GM18498 (cell line): Measurements from ENCODE around the gene DPYSL4.
"Not testable (repeated sequence)": the region's sequence is repeated elsewhere in the genome, so short reads cannot be mapped to it uniquely, and the experiment has no call there.

Experiments
- ATAC-seq: cut with Tn5 transposase; IDR thresholded peaks from one replicate; pipeline ENCODE4 v1.9.1; 2021; ENCODE audit warnings: mild to moderate bottlenecking, moderate library complexity; ENCODE audit not compliant: unreplicated experiment

DPYSL4 gene

DNA sequence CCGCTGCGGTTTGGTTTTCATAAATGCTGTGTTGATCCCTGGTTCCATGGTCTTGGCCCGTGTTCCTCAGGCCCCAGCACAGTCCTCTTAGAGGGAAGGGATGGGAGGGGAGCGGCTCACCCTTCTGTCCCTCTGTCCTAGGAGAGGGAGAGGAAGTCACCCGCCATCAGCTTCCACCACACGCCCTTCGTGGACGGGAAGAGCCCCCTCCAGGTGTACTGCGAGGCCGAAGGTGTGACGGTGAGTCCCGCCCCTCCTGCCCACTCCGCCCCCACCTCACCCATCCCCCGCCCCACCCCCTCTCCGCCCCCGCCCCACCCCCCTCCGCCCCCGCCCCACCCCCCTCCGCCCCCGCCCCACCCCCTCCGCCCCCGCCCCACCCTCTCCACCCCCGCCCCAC lies 37.5 kb upstream of the DPYSL4 start:
- no peak for ATAC-seq

DNA sequence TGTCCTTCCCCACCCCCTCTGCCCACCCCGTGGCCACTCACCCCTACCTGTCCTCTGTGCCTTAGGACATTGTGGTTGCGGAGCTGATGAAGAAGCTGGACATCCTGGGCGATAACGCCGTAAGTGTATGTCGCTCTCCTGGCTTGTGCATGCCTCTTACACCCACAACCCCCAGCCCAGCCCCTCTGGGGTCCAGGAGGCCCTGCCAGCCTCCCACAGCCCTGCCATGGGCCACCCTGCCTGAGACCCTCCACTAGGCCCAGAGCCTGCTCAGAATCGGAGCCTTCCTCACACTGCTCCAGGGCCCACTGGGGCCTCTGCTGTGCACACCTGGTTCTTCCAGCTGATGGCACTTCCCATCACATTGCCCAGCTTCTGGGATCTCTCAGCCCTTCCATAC lies 36.8 kb upstream of the DPYSL4 start:
- ATAC-seq, result no peak

DNA sequence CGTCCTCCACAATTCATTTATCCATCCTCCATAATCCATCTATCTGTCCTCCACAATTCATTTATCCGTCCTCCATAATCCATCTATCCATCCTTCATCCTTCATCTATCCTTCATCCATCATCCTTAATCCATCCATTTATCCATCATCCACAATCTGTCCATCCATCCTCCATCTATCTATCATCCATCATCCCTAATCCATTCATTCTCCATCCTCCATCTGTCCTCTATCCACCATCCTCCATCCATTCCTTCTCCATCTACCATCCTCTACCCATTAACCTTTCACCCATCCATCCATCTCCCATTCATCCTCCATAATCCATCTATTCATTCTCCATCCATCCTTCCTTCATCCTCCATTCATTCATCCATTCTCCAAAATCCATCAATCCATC lies 36.0 kb upstream of the DPYSL4 start:
- ATAC-seq, result no peak

DNA sequence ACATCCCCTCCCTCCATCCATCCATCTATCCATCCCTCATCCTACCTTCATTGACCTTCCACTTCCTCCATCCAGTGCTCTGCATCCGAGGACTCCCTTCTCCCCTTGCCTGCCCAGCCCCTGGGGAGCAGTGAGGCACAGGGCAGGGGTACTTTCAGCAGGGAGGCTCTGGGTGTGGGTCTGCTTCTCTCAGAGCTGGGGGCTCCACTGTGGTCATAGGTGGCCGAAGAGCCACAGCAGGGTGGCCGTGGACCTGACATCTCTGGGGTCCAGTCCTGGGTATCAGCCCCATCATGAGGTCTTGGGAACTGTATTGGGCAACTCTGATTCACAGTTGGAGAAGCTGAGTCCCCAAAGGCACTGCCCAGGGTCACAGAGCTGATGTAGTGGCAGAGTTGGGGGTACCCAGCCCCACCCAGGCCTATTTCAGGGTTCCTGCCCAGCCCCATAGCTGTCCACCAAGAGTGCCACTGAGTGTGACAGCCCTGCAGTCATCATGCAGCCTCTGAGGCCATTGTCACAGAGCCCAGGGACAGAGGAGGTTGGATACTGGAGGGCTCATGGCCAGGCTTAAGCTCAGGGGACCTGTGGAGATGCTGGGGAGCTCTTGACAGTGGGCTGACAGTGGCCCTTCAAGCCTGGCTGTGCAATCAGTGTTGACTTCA lies 35.3 kb upstream of the DPYSL4 start:
- no peak for ATAC-seq

DNA sequence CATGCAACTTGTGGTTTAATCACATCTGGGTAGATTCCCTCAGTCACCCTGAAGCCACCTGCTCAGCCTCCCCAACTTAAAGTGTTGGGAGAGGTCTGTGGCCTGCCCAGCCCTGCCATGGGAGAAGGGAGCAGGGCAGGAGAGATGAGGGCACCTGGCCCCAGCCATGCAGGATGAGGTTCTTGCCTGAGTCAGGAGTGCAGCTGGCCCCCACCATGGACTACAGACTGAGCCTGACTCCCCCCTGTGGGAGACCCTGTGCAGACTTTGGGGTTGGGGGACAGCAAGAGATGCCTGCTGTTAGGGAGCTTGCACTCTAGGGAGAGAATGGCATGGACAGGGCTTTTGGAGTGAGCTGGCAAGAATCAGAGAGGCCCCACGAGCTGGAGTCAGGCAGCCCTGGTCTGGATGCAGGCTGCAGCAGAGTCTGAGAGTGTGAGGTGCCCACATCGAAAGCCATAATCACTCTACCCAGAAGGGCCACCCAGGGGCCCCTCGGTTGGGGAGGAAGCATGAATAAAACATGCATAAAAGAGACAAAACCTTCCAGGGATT lies 34.7 kb upstream of the DPYSL4 start:
- no peak for ATAC-seq

DNA sequence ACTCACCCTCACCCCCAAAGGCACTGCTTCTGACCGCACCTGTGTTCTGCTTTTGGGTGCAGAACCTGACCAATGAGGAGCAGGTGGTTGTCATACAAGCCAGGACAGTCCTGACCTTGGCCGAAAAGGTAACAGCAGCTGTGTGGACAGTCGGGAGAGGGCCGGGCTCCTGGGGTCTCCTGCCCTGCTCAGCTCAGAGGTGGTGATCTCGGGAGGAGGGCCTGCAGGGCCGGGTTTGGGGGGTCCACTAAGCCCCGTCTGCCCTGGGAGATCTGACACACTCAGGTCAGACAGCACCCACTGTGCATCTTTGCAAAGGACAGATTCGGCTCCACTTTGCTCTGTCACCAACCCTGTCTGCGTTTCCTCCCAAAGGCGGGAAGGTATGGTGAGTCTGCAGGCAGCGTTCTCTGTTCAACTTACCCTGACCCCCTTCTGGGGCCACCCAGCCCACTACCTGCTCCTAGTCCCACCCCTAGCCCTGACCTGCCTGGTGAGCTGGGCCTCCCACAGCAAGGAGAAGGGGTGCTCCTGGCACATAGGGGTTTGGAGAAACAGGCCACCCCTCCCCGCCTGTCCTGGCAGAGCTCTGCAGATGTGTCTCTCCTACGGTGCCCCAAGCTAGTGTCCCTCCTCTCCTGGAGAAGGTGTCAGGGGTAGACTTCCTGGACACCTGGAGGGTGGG lies 33.7 kb upstream of the DPYSL4 start:
- ATAC-seq, result no peak

DNA sequence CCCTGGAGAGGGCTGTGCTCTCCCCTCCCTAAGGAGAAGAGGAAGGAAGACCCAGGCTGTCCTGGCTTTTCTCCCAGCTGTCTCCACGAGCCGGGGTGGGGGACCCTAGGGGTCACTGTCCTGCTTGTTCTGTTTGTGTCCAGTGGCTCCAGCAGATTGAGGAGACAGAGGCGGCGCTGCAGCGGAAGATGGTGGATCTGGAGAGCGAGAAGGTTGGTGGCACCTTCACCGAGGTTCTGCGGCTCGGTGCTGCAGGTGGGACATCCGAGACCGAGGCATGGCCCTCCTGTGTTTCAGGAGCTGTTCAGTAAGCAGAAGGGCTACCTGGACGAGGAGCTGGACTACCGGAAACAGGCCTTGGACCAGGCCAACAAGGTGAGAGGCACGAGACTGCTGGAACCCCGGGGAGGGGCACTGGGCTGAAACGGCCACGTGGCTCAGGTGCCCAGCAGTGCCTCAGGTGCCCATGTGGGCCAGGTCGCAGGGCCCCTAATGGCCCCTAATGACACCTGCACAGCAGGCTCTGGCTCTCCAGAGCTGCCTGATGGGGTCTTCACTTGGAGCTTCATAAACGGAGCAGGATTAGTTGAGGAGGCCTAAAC lies 33.0 kb upstream of the DPYSL4 start:
- ATAC-seq, result no peak

DNA sequence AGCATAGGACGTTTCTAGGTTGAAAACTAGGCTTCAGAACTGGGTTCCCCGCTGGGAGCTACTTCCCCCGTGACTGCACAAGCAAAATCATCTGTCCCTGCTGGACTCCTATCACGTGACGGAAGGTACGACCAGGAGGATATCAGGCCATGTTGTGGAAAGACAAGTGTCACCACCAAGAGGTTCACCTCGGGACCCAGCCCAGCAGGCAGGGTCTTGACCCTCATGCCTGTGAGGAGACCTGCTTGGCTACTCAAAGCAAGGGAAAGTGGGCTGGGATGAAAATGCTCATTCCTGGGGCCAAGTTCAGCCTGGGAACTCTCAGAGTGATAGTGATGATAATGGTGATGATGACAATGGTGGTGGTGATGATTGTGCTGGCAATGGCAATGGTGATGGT lies 32.3 kb upstream of the DPYSL4 start:
- no peak for ATAC-seq

DNA sequence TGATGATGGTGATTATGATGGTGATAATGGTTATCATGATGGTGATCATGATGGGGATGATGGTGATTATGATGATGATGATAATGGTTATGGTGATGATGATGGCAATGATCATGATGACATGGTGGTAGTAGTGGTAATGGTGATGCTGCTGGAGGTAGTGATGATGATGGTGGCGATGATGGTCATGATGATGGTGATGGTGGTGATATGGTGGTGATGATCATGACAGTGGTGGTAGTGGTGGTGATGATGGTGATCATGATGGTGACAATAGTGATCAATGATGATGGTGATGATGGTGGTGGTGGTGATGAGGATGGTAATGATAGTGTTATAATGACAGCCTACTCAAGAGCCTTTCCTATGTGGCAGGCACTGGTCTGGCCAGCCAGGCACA lies 31.8 kb upstream of the DPYSL4 start:
- no peak for ATAC-seq

DNA sequence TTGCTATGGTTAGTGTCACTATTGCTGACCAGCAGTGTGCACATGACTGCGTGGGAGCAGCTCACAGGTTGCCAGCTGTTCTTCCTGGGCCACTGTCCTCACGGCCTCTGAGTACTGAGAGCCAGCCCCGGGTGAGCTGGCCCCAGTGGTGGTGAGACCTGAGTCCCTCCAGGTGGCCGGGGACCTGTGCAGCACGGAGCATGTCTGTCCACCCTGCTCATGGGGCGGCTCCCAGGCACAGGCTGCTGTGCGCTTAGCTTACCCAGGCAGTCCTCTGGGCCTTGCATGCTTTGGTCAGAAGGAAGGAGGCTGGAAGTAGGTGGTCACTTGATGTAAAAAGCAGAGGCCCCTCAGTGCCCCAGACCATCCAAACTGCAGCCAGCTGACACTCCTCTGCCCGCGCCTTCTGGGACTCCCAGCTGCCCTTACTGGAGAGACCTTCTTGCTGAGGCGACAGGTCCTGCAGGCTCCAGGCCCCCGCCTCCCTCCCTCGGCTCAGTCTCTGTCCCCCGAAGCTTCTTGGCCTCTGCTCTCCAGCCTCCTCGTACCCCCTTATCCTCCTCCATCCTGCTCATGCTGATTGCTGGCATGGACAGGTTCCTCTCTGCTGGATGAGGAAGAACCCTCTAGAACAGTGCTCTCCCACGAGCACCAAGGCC lies 30.9 kb upstream of the DPYSL4 start:
- no peak for ATAC-seq

DNA sequence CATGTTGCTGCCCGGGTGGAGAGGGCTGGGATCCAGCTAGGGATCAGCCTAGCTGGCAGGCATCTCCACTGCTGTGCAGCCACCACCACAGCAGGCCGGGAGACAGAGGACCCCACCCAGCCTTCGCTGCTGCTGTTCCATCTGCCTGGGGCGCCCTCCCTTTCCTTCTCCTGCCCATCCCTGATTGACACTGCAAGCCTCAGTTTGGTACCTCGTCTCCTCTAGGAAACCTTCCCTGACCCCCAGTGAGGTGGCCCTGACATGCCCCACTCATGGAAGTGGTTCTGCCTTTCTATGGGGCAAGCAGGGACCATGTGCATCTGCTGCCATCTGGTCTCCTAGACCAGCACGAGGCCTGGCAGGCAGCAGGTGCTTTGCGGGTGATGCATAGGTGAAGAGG lies 30.4 kb upstream of the DPYSL4 start:
- no peak for ATAC-seq

DNA sequence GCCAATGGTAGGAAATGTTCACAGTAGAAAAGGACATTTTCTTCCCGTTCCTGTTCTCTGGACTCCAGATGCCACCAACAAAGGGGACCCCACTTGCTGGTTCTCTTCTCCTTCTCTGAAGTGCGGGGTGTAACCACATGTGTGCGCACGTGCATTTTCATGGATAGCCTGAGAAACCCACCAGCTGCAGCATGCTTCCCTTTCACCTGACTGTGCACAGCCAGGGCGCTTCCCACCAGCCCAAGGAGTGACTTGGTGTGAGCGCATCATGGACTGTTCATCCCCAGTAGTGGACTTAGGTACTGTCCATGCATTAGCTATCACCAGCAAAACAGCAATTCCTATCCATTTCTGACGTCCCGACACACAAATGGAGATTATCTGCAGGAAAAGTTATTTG lies 29.6 kb upstream of the DPYSL4 start:
- ATAC-seq, result no peak

DNA sequence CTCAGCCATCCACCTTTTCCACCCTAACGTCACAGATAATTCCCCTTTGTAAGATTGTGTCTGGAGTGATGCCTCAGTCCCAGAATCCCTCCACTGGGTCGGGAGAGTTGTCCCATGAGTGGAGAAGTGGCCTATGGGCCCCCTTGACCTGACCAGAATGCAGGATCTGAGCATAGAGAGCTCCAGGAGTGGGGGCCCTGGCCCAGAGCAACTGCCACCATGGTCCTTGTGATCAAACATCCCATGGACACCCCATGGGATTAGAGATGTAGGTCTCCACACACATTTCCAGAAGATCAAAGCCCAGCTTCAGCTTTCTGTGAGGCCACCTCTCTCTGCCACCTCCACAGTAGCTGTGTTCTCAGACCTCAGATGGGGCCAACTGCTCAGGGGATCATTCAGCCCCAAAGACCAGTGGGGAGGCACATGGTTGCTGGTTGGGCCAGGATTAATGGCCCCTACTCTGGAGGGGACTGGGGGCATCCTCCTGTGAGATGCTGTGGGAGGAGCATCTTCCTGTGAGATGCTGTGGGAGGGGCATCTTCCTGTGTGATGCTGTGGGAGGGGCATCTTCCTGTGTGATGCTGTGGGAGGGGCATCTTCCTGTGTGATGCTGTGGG lies 28.5 kb upstream of the DPYSL4 start:
- ATAC-seq, result no peak

DNA sequence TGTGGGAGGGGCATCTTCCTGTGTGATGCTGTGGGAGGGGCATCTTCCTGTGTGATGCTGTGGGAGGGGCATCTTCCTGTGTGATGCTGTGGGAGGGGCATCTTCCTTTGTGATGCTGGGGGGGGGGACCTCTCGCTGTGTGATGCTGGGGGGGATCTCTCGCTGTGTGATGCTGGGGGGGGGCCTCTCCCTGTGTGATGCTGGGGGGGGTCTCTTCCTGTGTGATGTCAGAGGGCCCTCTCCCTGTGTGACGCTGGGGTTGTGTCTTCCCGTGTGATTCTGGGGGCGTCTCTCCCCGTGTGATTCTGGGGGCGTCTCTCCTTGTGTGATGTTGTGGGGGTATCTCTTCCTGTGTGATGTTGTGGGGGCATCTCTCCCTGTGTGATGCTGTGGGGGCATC lies 27.9 kb upstream of the DPYSL4 start:
- ATAC-seq, result no peak

DNA sequence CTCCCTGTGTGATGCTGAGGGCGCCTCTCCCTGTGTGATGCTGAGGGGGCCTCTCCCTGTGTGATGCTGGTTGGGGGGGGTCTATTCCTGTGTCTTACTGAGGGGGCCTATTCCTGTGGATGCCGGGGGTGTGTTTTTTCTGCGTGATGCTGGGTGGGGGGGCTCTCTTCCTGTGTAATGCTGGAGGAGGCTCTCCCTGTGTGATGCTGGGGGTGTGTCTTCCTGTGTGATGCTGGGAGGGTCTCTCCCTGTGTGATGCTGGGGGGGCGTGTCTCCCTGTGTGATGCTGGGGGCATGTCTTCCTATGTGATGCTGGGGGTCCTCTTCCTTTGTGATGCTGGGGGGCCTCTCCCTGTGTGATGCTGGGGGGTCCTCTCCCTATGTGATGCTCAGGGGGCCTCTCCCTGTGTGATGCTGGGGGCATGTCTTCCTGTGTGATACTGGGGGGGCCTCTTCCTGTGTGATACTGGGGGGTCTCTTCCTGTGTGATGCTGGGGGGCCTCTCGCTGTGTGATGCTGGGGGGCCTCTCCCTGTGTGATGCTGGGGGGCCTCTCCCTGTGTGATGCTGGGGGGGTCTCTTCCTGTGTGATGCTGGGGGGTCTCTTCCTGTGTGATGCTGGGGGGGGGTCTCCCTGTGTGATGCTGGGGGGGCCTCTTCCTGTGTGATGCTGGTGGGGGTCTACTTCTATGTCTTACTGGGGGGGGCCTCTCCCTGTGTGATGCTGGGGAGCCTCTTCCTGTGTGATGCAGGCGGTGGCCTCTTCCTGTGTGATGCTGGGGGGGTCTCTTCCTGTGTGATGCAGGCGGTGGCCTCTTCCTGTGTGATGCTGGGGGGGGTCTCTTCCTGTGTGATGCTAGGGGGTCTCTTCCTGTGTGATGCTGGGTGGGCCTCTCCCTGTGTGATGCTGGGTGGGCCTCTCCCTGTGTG lies 27.2 kb upstream of the DPYSL4 start:
- ATAC-seq, result not testable (repeated sequence)

DNA sequence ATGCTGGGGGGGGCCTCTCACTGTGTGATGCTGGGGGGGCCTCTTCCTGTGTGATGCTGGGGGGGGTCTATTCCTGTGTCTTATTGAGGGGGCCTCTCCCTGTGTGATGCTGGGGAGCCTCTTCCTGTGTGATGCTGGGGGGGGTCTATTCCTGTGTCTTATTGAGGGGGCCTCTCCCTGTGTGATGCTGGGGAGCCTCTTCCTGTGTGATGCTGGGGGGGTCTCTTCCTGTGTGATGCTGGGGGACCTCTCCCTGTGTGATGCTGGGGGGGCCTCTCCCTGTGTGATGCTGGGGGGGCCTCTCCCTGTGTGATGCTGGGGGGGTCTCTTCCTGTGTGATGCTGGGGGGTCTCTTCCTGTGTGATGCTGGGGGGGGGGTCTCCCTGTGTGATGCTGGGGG lies 26.5 kb upstream of the DPYSL4 start:
- ATAC-seq, result not testable (repeated sequence)

DNA sequence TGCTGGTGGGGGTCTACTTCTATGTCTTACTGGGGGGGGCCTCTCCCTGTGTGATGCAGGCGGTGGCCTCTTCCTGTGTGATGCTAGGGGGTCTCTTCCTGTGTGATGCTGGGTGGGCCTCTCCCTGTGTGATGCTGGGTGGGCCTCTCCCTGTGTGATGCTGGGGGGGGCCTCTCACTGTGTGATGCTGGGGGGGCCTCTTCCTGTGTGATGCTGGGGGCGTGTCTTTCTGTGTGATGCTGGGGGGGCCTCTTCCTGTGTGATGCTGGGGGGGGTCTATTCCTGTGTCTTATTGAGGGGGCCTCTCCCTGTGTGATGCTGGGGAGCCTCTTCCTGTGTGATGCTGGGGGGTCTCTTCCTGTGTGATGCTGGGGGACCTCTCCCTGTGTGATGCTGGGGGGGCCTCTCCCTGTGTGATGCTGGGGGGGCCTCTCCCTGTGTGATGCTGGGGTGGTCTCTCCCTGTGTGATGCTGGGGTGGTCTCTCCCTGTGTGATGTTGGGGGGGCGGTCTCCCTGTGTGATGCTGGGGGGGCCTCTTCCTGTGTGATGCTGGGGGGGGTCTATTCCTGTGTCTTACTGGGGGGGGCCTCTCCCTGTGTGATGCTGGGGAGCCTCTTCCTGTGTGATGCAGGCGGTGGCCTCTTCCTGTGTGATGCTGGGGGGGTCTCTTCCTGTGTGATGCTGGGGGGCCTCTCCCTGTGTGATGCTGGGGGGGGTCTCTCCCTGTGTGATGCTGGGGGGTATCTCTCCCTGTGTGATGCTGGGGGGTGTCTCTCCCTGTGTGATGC lies 25.7 kb upstream of the DPYSL4 start:
- not testable (repeated sequence) for ATAC-seq

DNA sequence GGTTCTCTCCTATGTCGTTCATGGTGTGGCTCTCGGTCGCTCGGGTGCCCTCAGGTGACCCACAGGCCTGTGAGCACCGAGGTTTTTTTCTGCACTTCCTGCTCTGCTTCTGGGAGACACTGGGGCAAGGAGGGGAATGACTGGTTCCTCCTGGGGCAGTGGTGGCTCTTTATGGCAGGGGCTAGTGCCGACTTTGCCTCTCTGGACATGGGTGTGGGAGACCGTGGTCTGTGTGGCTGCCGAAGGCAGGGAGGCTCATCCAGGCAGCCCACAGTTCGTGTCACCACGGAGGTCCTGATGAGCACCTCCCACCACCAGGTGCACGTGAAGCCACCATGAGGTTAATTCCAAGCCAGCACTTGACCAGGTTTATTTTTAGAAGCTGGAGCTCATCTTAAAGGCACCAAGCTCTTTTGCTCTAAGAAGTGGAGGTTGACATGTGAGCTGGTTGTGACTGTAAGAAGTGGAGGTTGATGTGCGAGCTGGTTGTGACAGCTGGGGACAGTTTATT lies 24.7 kb upstream of the DPYSL4 start:
- ATAC-seq, result peak; percentile 43
